Mucosa of descending colon (tissue), 3 donors: Measurements from ENCODE around the gene GHR. TPM values are rescaled to one million over a fixed set of nuclear protein-coding genes. Genes with fewer than 3 reads are reported as not detected.
A peak's percentile ranks its signal among the peaks of the same experiment; 100 is the strongest.

Source experiments
- ATAC-seq: fragments of 200-7000 bp; cut with Tn5 transposase; one replicate; pipeline ENCODE4 v1.9.1; 2020; ENCODE audit warnings: mild to moderate bottlenecking, moderate library complexity
- DNase-seq, 3 donors: peaks; one replicate each; pipeline ENCODE4 v3.0.0-alpha.2; 2020
- H3K36me3 ChIP-seq: fragments of 200-600 bp; one replicate; pipeline ENCODE4 v1.8.0; 2021; ENCODE audit warnings: low read depth, mild to moderate bottlenecking
- H3K4me1 ChIP-seq: fragments of 200-600 bp; one replicate; pipeline ENCODE4 v1.8.0; 2021; ENCODE audit warnings: low read depth, mild to moderate bottlenecking
- H3K4me3 ChIP-seq: fragments of 200-600 bp; one replicate; pipeline ENCODE4 v1.8.0; 2021; ENCODE audit warnings: mild to moderate bottlenecking
- H3K9me3 ChIP-seq: fragments of 200-600 bp; one replicate; pipeline ENCODE4 v1.8.0; 2021; ENCODE audit warnings: mild to moderate bottlenecking
- CTCF ChIP-seq: fragments of 200-600 bp; IDR thresholded peaks from one replicate; pipeline ENCODE4 v1.8.0; 2022; ENCODE audit warnings: antibody characterized with exemption, mild to moderate bottlenecking
- intact Hi-C, 2 donors: fragments of 100-400 bp; cut with DNase I in 1 of 2; cut with micrococcal nuclease in 1 of 2; formaldehyde crosslinking; loops; one replicate each; pipeline versions ENCODE4 v1.11.0 to v1.11.1; 2022; cut with DNase I, micrococcal nuclease
- total RNA-seq, 3 donors: library from RNA; stranded (reverse); fragmentation: NEBNext Ultra II Directional in 2 of 3; extraction: Animal tissue kit (Norgen Biotek cat#: 25700) in 2 of 3; gene quantifications; one replicate each; pipeline versions ENCODE4 v1.2.1 to v1.2.4, GENCODE V29; 2021 to 2023
- donor health status: DM: no; HTN: no; CAD: no; lungs with moderate emphysema.
- donor health status: DM: no; HTN: no; CAD: no.
- donor health status: DM: no; HTN: yes; CAD: no.

Gene GHR
- total RNA-seq, 3 donors from 2014 or later: 8.7 to 10.3 (median 9.8) TPM

- no peaks in the 10 kb centered on the region for H3K9me3 ChIP-seq
- intact Hi-C loops: no loop called here
- no peaks in the 10 kb centered on the region for H3K4me1 ChIP-seq
- no peak for TF ChIP-seq CTCF
- peak; percentile 28 for ATAC-seq
- H3K36me3 ChIP-seq: no peaks in the 10 kb centered on the region
- DNase-seq: no peak
- no peak overlapping the region for H3K4me3 ChIP-seq
These were observed 173.6 kb downstream of the GHR start for GRCh38 chr5:42596817-42597216.

- TF ChIP-seq CTCF: no peak
- no peak for ATAC-seq
- intact Hi-C loops: no loop called here
These were observed 174.2 kb downstream of the GHR start for GRCh38 chr5:42597318-42597937.

GRCh38 chr5:42598311-42598710, 175.1 kb downstream of the GHR start:
- Histone ChIP-seq H3K36me3 (no peaks in the 10 kb centered on the region), H3K4me1 (no peaks in the 10 kb centered on the region), H3K9me3 (no peaks in the 10 kb centered on the region), H3K4me3 (no peak overlapping the region)
- TF ChIP-seq CTCF: no peak
- intact Hi-C loops: no loop called here
- ATAC-seq (no peak), DNase-seq (no peak)

More at GRCh38 chr5:42597318-42597937, 174.2 kb downstream of the GHR start:
- no peak overlapping the region for H3K4me3 ChIP-seq
- DNase-seq: no peak
- no peaks in the 10 kb centered on the region for H3K36me3 ChIP-seq
- H3K9me3 ChIP-seq: no peaks in the 10 kb centered on the region
- H3K4me1 ChIP-seq: no peaks in the 10 kb centered on the region

- ATAC-seq (peak; percentile 73), DNase-seq (no peak)
- no peak for TF ChIP-seq CTCF
- intact Hi-C loops: no loop called here
- Histone ChIP-seq H3K4me3 (no peak overlapping the region), H3K4me1 (no peaks in the 10 kb centered on the region), H3K9me3 (no peaks in the 10 kb centered on the region), H3K36me3 (no peaks in the 10 kb centered on the region)
These were observed 175.9 kb downstream of the GHR start for GRCh38 chr5:42599106-42599505.

GRCh38 chr5:42600441-42600840, 177.2 kb downstream of the GHR start:
- Histone ChIP-seq H3K9me3 (no peaks in the 10 kb centered on the region), H3K4me3 (no peak overlapping the region), H3K4me1 (no peaks in the 10 kb centered on the region), H3K36me3 (no peaks in the 10 kb centered on the region)
- intact Hi-C loops: no loop called here
- DNase-seq (no peak), ATAC-seq (no peak)
- no peak for TF ChIP-seq CTCF
